22Rv1 (cell line): ENCODE results near the gene TMEM63B.

Experiments used
- H3K27ac ChIP-seq: fragments of 450-650 bp; 2 replicates; pipeline ENCODE4 v1.5.1; 2017
- CTCF ChIP-seq: fragments of 450-650 bp; IDR thresholded peaks from 2 replicates; pipeline ENCODE4 v1.5.1; 2017; ENCODE audit warnings: mild to moderate bottlenecking
- ZFX ChIP-seq: fragments of 450-650 bp; IDR thresholded peaks from 2 replicates; pipeline ENCODE4 v1.6.1; 2017; ENCODE audit warnings: antibody characterized with exemption, borderline replicate concordance

The TMEM63B gene

GRCh38 chr6:44127186-44128019 is at the start of gene TMEM63B, which contains the start of gene MRPL14:
TSS of gene TMEM63B (plus strand) at chr6:44127554. CDS start at chr6:44134585, 7,031 bp downstream.
TSS of gene MRPL14 (minus strand) at chr6:44127452. CDS start at chr6:44116611, 10,841 bp downstream.
- H3K27ac ChIP-seq, result peak within 1 kb of the TSS; percentile 61
- no peak for TF ChIP-seq ZFX
- no peak for TF ChIP-seq CTCF

GRCh38 chr6:44078219-44078826 is 49.0 kb upstream of the TMEM63B start:
- no peak for TF ChIP-seq ZFX
- no peak for TF ChIP-seq CTCF
- H3K27ac ChIP-seq, result no peak overlapping the region

- TF ChIP-seq CTCF (peak; percentile 91), ZFX (no peak)
- no peak overlapping the region for H3K27ac ChIP-seq
These were observed 48.3 kb upstream of the TMEM63B start for GRCh38 chr6:44078827-44079671.

- no peak overlapping the region for H3K27ac ChIP-seq
- no peak for TF ChIP-seq ZFX
- no peak for TF ChIP-seq CTCF
These were observed 47.7 kb upstream of the TMEM63B start for GRCh38 chr6:44079672-44080071.

GRCh38 chr6:44080561-44081521 is 46.5 kb upstream of the TMEM63B start:
- no peak overlapping the region for H3K27ac ChIP-seq
- no peak for TF ChIP-seq CTCF
- TF ChIP-seq ZFX, result no peak

- TF ChIP-seq CTCF, result no peak
- no peak for TF ChIP-seq ZFX
- no peak overlapping the region for H3K27ac ChIP-seq
These were observed 45.6 kb upstream of the TMEM63B start for GRCh38 chr6:44081753-44082152.
